Esophagus squamous epithelium (tissue), 4 donors: ENCODE data around the gene ANKS1A.

Experiments
- CTCF ChIP-seq, 6 experiments: fragments of 450-650 bp in 4 of 6; fragments of 200-600 bp in 2 of 6; sonication (generic) in 2 of 6; IDR thresholded peaks; one replicate each; pipeline ENCODE4 v1.5.1; 2016 to 2019; ENCODE audit warnings: antibody characterized with exemption in 6 of 6, mild to moderate bottlenecking in 4 of 6, moderate library complexity in 4 of 6
- POLR2A ChIP-seq, 4 donors: fragments of 450-650 bp; IDR thresholded peaks; one replicate each; pipeline ENCODE4 v1.6.1; 2017; ENCODE audit warnings: antibody characterized with exemption in 4 of 4, mild to moderate bottlenecking in 4 of 4, moderate library complexity in 3 of 4

DNA sequence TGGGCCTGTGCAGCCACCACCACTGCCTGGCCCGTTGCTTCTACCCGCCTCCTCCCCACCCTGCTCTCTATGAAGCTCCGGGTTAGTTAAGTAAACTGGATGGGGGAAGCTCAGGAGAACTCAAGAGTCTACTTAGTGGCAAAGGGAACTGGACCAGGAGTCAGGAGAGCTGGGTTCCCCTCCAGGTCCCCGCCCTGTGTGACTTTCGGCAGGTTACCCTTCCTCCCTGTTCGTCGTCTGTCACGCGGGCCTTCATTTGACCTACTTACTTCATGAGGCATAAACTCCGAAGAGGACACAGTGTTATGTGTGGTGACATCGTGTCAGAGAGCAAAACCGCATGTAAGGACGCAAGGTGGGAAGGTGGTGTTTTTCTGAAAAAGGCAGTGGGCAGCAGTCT lies 176.8 kb downstream of the ANKS1A start:
- TF ChIP-seq CTCF (IDR thresholded peaks at IDR 0.05), result no peak
- TF ChIP-seq POLR2A (IDR thresholded peaks at IDR 0.05), result no peak
